GM13976 (cell line): ENCODE data around the gene ZSCAN16.

ENCODE experiments used
- DNase-seq: peaks from one replicate; pipeline ENCODE4 v3.0.0; 2012; ENCODE audit warnings: low spot score
- in situ Hi-C: fragments of 300-500 bp; cut with MboI; formaldehyde crosslinking; loops from one replicate; pipeline ENCODE4 v1.12.0; 2022; ENCODE audit warnings: low sequenced_read_pairs, mixed read lengths, inconsistent platforms; ENCODE audit not compliant: unreplicated experiment
- TF ChIP-seq, protein P1 (sequence below): IDR thresholded peaks from 2 replicates; pipeline ENCODE4 v1.5.1; 2012; ENCODE audit warnings: borderline replicate concordance, mild to moderate bottlenecking; ENCODE audit not compliant: insufficient read depth; ENCODE audit errors: extremely low read depth, missing control alignments, control extremely low read depth

Gene ZSCAN16

DNA sequence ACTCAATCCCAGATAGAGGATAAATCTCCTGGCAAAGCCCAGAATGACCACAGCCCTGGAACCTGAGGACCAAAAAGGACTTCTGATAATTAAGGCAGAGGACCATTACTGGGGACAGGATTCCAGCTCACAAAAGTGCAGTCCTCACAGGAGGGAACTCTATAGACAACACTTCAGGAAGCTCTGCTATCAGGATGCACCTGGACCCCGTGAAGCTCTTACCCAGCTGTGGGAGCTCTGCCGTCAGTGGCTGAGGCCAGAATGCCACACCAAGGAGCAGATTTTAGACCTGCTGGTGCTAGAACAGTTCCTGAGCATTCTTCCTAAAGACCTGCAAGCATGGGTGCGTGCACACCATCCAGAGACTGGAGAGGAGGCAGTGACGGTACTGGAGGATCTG is 992 bp downstream of the ZSCAN16 start:
- in situ Hi-C loops = no loop called here
- TF ChIP-seq, protein P1, sequence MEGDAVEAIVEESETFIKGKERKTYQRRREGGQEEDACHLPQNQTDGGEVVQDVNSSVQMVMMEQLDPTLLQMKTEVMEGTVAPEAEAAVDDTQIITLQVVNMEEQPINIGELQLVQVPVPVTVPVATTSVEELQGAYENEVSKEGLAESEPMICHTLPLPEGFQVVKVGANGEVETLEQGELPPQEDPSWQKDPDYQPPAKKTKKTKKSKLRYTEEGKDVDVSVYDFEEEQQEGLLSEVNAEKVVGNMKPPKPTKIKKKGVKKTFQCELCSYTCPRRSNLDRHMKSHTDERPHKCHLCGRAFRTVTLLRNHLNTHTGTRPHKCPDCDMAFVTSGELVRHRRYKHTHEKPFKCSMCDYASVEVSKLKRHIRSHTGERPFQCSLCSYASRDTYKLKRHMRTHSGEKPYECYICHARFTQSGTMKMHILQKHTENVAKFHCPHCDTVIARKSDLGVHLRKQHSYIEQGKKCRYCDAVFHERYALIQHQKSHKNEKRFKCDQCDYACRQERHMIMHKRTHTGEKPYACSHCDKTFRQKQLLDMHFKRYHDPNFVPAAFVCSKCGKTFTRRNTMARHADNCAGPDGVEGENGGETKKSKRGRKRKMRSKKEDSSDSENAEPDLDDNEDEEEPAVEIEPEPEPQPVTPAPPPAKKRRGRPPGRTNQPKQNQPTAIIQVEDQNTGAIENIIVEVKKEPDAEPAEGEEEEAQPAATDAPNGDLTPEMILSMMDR = no peak
- DNase-seq = no peak

DNA sequence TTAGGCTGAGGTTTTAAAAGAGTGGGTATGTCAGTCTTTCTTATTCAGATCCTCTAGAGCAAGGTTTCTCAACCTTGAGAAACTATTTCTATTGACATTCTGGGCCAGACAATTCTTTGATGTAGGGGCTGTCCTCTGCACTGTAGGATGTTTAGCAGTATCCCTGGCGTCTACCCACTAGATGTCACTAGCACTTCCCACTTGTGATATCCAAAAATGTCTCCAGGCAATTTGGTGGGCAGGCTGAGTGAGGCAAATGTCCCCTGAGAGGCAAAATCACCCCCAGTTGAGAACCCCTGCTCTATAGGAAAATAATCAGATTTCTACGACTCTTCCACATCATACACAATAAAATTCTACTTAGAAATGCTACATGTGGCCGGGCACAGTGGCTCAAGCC is 9.6 kb downstream of the ZSCAN16 start:
- TF ChIP-seq, protein P1 = peak; percentile 56
- DNase-seq = no peak
- in situ Hi-C loops = loop anchor here (10.0 kb wide), 2 partner anchors 221 to 251 kb away; no protein-coding TSS in a partner anchor

DNA sequence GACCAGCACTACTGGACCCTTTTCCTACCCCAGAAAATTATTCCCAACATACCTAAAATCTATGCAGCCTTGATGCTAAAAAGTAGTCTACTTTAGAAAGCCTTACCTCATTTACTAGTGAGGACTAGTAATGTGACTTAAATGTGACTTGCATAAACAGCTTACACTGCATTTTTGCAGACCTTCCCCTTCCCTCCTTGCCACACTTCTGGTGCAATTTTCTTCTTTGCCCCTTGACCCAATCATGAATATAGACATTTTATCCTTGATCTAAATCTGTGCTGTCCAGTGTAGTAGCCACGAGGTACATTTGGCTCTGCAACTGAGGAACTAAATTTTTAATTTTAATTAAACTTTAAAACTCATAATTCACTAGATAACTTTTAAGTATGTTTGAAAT is 10.3 kb downstream of the ZSCAN16 start:
- in situ Hi-C loops = loop anchor here (10.0 kb wide), 2 partner anchors 220 to 250 kb away; no protein-coding TSS in a partner anchor
- TF ChIP-seq, protein P1 = no peak

DNA sequence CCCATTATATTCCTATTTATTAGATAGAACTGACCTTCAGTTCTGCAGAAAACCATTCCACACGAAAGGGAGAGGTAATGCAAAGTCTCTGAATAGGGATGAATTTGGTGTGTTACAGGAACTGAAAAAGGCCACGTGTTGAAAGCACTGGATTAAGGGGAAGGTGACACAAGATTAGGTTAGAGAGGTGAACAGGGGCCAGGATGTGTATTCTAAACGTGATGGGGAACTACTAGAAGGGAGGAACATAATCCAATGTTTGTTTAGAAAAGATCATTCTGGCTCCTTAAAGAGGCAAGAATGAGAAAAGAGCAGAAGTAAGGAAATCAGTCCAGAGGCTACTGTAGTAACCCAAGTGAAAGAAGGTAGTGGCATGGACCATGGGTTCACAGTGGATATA is 11.0 kb downstream of the ZSCAN16 start:
- no peak for DNase-seq
- TF ChIP-seq, protein P1 = no peak
- in situ Hi-C loops = loop anchor here (10.0 kb wide), 2 partner anchors 219 to 249 kb away; no protein-coding TSS in a partner anchor

More for the DNA sequence above, 10.3 kb downstream of the ZSCAN16 start:
- no peak for DNase-seq

DNA sequence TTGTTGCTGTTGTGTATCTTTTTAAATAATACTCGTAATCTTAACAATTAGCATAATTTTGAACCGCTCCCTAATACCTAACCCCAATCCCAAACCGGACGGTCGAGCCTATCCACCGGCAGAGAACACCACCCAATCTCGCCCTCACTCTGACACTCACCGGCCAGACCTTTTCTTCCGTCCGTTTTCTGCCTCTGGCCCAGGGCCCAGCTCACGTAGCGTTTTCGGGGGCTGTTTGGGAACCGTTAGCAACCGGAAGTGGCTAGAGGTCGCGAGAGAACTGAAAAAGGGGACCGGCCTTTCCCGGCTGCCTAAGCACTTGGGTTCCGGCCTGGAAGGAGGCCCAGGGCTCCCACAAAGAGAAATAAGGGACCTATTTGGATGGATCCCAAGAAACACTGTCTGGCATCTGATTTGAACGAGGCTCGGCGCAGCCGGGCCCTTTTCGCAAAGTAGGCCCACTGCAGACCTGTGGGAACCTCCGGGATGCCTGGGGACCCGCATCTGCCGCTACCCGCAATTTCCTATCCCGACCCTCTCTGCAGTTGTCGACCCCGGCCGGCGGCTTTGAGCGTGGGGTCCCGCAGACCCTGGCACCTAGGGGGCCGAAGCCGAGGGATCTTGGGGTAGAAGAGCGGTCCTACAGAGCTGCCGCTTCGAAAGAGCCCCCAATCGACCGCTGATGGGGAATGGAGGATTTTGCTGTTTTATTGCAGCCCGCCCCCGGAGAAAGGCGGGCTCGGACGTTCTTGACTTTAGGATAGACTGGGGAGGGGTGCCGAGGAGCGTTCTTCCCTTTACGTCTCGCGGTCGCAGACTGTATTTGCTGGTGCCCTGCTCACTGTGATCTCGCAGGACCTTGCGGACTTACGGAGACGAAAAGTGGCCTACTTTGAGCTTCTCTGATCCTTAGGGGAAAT is 12.4 kb downstream of the ZSCAN16 start:
- TF ChIP-seq, protein P1 = no peak
- in situ Hi-C loops = loop anchor here (10.0 kb wide), 2 partner anchors 218 to 248 kb away; no protein-coding TSS in a partner anchor
- DNase-seq = peak; percentile 77

DNA sequence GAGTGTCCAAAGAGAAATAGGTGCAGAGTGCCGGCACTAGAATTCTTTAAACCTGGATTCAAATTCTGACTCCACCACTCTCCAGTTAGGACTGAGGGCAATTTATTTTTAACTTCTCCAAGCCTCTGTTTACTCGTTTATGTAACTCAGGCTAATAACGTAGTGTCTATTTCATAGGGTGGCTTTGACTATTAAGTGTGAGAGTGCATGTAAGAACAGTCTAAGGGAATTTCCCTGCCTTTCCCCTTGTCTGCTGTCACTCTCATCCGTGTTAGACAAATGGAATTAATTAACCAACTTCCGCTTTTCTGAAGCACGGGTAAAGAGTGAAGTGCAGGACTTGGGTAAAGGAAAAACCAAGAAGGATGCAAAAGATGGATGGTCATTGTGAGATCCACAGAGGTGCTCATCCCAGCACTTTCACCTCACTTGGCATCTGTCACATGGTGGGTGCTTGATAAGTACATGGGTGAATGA is 13.1 kb downstream of the ZSCAN16 start:
- peak; percentile 68 for DNase-seq
- TF ChIP-seq, protein P1 = no peak
- in situ Hi-C loops = loop anchor here (10.0 kb wide), 2 partner anchors 217 to 247 kb away; no protein-coding TSS in a partner anchor
